Iris pigment epithelial cell (primary cell): ENCODE data around the gene STYK1.
"Not testable (repeated sequence)": the region's sequence is repeated elsewhere in the genome, so short reads cannot be mapped to it uniquely, and the experiment has no call there.

Experiments used
- DNase-seq: peaks from one replicate; pipeline ENCODE4 v3.0.0-alpha.2; 2011; ENCODE audit warnings: low read depth

STYK1 gene

GRCh38 chr12:10689146-10689545 is 15.3 kb upstream of the STYK1 start:
- no peak for DNase-seq

GRCh38 chr12:10688042-10688441 is 14.2 kb upstream of the STYK1 start:
- no peak for DNase-seq

GRCh38 chr12:10672231-10672868 is 1.5 kb downstream of the STYK1 start:
- no peak for DNase-seq

- no peak for DNase-seq
These were observed 4.3 kb downstream of the STYK1 start for GRCh38 chr12:10669533-10669932.

- no peak for DNase-seq
These were observed 5.3 kb downstream of the STYK1 start for GRCh38 chr12:10668526-10668925.

- DNase-seq = no peak
These were observed 6.3 kb downstream of the STYK1 start for GRCh38 chr12:10667581-10667980.

- DNase-seq = no peak
These were observed 9.4 kb downstream of the STYK1 start for GRCh38 chr12:10664499-10664898.

GRCh38 chr12:10663869-10664268 is 10.0 kb downstream of the STYK1 start:
- no peak for DNase-seq

GRCh38 chr12:10661338-10661737 is 12.5 kb downstream of the STYK1 start:
- DNase-seq = peak; percentile 40

GRCh38 chr12:10654003-10654402 is 19.8 kb downstream of the STYK1 start:
- DNase-seq = no peak

GRCh38 chr12:10652192-10652591 is 21.7 kb downstream of the STYK1 start:
- peak; percentile 20 for DNase-seq

GRCh38 chr12:10646576-10646975 is 27.3 kb downstream of the STYK1 start:
- not testable (repeated sequence) for DNase-seq

- no peak for DNase-seq
These were observed 27.9 kb downstream of the STYK1 start for GRCh38 chr12:10645910-10646309.

GRCh38 chr12:10641735-10642500 is 31.9 kb downstream of the STYK1 start:
- DNase-seq = peak; percentile 62

GRCh38 chr12:10638728-10639127 is 35.1 kb downstream of the STYK1 start:
- DNase-seq = no peak

- no peak for DNase-seq
These were observed 37.2 kb downstream of the STYK1 start for GRCh38 chr12:10636611-10637010.

GRCh38 chr12:10636124-10636523 is 37.7 kb downstream of the STYK1 start:
- DNase-seq = no peak

- DNase-seq = no peak
These were observed 38.5 kb downstream of the STYK1 start for GRCh38 chr12:10635306-10635705.

GRCh38 chr12:10634427-10634826 is 39.4 kb downstream of the STYK1 start:
- peak; percentile 42 for DNase-seq

GRCh38 chr12:10633541-10633940 is 40.3 kb downstream of the STYK1 start:
- DNase-seq = no peak

- DNase-seq = no peak
These were observed 41.6 kb downstream of the STYK1 start for GRCh38 chr12:10632226-10632625.

GRCh38 chr12:10624605-10625004 is 49.2 kb downstream of the STYK1 start:
- DNase-seq = no peak

GRCh38 chr12:10623131-10623530 is 50.7 kb downstream of the STYK1 start:
- no peak for DNase-seq

- DNase-seq = no peak
These were observed 52.6 kb downstream of the STYK1 start for GRCh38 chr12:10621278-10621677.
